Iris pigment epithelial cell (primary cell): ENCODE measurements around the gene LPP.
A peak's percentile ranks its signal among the peaks of the same experiment; 100 is the strongest.

Experiments
- DNase-seq: peaks from one replicate; pipeline ENCODE4 v3.0.0-alpha.2; 2011; ENCODE audit warnings: low read depth

Gene LPP

GRCh38 chr3:188518416-188518815, 364.5 kb downstream of the LPP start:
- DNase-seq: no peak

- DNase-seq: no peak
These were observed 365.0 kb downstream of the LPP start for GRCh38 chr3:188518835-188519452.

DNA sequence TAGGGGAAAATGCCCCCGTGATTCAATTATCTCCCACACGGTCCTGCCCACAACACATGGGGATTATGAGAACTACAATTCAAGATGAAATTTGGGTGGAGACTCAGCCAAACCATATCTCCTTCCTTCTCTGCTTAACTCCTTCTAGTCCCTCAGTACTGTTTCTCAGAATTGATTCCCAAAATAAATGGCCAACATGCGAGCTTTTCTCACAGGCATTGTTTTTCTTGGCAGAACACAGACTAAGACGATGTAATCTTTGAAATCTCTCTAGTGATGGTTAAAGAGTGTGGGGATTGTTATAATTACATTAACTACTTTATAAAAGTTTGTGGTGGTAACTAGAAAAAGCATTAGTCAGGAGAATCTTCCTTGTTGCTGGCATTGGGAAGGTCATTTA, 366.5 kb downstream of the LPP start:
- no peak for DNase-seq

GRCh38 chr3:188522115-188522514, 368.2 kb downstream of the LPP start:
- no peak for DNase-seq

DNA sequence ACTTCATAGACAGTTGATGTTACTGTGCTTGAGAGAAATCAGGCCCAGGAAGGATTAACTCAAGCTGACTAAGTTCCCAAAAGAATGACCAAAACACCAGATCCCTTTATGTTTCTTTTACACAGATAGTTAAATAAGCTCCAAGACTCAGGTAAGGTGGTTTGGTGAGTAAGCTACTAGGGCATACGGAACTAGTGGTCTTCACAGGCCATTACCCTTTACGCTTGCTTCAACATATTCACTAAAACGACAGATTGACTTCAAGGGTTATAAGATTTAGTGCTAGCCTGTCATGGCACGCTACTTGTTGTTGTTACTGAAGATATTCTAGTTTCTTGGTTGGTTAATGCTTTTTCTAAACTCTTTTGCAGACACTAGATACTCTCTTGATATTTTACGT, 369.3 kb downstream of the LPP start:
- no peak for DNase-seq

DNA sequence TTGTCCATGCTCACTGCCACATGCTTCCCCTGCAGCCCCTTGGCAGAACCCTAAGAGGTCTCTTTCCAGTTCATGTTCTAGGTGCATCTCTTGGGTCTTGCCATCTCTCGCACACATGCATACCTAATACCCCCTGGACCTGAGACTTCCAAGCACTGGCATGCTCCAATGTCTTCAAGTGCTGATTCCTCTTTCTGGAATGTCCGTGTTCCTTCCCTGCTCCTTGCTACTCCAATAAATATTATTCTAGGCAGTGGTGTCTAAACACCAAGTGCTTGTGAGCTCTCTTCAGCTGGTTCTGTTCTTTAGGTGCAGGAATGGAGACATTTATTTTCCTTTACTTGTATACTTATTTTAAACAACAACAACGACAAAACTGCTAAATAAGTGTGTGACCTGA, 370.1 kb downstream of the LPP start:
- DNase-seq: no peak

DNA sequence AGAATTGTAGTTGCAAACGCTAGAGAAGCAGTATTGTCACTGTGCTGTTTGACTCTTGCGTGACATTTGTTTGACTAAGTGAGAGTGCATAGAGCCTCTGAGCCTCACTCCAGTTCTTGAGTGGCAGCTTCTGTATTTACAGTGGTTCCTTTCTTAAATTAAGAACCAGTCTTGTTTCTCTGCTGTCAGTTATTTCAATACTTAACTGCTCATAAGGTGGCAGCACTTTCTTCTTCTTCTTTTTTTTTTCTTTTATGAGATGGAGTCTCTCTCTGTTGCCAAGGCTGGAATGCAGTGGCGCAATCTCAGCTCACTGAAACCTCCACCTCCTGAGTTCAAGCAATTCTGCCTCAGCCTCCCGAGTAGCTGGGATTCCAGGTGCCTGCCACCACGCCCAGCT, 372.1 kb downstream of the LPP start:
- DNase-seq: no peak

- DNase-seq: peak; percentile 63
These were observed 373.4 kb downstream of the LPP start for GRCh38 chr3:188527389-188527788.

DNA sequence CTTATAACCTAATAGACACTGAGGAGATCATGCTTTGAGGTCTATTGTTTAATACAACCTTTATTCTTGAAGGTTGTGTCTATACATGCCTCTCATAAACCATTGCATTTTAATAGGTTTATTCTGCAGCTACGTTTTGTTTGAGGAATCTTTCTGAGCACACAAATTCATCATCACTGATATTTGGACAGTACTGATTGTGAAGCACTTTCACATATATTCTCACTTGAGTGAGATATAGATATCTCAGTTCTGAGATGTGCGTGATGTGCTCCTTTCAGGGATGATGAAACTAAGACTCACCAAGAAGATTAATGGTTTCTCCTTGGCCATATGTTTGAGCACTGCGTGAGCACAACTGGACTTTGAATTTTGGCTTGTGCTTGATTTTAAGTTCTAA, 374.4 kb downstream of the LPP start:
- no peak for DNase-seq

GRCh38 chr3:188529228-188529627, 375.3 kb downstream of the LPP start:
- DNase-seq: peak; percentile 71

GRCh38 chr3:188530226-188530625, 376.3 kb downstream of the LPP start:
- no peak for DNase-seq

GRCh38 chr3:188531210-188531609, 377.3 kb downstream of the LPP start:
- DNase-seq: peak; percentile 81

- DNase-seq: no peak
These were observed 379.2 kb downstream of the LPP start for GRCh38 chr3:188533172-188533571.

DNA sequence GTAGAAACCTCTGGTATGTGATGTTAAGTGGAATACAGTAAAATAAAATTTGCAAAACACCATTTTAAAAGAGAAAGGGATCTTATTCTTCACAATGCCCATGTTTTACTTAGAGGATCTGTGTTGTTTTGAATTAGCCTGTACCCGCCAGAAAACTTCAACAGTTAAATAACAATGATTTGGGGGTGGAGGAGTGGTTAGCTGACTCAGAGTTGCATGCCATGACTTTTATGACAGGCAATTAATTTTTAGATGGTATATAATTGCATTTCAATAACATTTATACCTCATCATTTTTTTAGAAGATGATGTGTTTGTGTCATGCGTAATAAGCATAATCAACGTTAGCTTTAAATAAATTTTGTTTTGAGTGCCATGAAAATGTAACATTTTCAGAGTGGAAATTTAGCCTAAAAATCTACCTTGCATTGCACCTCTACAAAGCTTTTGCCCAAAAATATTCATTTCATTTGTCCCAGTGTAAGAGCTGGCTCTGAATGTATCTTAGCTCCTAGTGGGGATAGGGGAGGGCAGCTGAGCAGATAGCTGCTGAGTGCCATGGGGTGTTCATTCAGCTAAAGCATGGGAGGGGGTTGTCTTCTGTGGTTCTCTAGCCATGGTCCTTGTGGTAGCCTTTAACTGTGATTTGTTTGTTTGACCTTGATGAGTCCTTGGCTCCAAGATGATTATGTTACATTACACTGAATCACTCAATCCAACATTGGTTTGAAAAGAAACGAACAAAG, 379.8 kb downstream of the LPP start:
- DNase-seq: peak; percentile 41

DNA sequence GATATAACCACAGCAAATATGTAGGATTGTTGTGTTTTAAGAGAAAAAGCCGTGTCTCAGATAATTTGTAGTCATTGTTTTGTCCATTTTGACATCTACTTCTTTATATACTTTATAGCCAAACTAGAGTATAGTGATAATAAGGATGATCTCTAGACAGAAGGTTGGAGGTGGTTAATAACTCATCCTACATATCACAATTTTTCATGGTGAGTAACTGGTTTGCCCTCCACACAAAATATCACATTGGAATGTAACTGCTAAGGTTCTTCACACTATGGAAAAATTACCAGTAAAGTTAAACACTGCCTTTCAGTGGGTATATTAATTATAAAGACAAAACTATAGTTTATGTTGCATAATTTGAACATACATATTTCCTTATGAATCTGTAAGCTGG, 380.7 kb downstream of the LPP start:
- peak; percentile 53 for DNase-seq

- no peak for DNase-seq
These were observed 383.6 kb downstream of the LPP start for GRCh38 chr3:188537606-188538005.

DNA sequence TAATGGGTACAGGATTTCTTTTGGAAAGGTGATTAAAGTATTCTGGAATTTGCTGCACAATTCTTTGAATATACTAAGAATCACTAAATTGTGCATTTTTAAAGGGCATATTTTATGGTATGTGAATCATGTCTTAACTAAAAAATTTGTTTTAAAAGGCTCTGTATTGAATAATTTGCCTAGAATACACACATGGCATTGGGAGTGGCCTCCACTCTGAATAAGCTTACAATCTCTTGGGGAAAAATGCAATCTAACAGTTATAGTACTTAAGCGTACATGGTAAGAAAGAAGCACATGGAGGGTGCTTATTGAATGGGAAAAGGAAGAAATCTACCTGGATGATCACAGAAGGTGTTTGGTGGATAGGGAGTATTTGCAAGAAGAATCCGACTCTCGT, 385.1 kb downstream of the LPP start:
- DNase-seq: no peak

DNA sequence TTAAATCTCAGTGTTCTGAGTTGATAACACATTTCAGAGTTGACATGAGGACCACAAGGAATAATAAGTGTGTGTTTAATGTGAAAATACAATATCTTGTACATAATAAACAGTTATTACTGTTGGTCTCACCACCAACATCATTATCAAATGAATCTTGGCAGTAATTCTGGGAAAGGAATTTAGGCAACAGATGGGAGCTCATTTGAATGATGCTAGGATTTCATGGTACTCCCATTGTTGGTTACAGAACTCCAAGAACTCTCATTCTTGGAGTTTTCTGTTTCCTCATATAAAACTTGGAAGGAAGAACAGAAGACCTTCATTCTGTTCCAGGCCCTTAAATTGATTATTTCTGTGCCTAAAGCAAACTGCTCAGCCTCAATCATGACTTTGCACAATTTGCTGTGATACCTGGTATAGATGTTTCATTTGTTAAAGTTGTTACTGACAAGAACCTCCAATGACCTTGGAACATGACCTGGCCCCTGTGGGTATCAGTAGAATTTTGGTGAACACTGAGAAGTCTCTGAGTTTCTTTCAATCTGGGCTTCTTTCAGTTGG, 385.8 kb downstream of the LPP start:
- no peak for DNase-seq

GRCh38 chr3:188542196-188542595, 388.2 kb downstream of the LPP start:
- no peak for DNase-seq

DNA sequence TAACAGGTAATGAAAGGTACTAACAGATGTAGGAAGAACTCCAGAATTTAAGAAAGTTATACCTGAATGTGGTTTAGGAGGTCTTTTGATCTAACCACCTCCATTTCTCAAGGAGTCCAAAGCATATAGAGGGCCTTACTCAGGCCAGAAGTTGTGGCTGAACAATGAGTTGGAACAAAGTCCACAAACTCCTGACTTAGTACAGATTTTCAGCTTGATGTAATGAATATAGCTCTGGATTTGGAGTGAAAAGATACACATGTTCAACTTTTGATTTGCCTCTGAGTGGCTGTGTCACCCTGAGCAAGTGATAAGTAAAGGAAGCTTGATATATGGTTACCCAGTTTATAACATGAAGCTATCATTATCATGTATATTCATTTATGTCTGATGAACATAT, 390.1 kb downstream of the LPP start:
- no peak for DNase-seq

- DNase-seq: peak; percentile 93
These were observed 393.1 kb downstream of the LPP start for GRCh38 chr3:188546835-188547670.

GRCh38 chr3:188553569-188553968, 399.6 kb downstream of the LPP start:
- no peak for DNase-seq

GRCh38 chr3:188554404-188554803, 400.4 kb downstream of the LPP start:
- peak; percentile 67 for DNase-seq
